ENCODE measurements around the gene PDE4A. TPM values are rescaled to one million over a fixed set of nuclear protein-coding genes. Genes with fewer than 3 reads are reported as not detected.

PDE4A gene
- total RNA-seq, 2 experiments from 2014 or later, result 5.5 TPM

Small RNA genes lying within 50 kb of the gene (microRNA-seq; reads per million reads assigned to microRNA genes)
- gene MIR1181 (ENCODE audit: borderline microRNAs expressed, borderline replicate concordance), result not detected

Other genes starting within 250 kb of the PDE4A start
- gene DNMT1, start 225.6 kb upstream of the PDE4A start, total RNA-seq, result 100 to 1,000 TPM; 365 to 371 TPM
- gene S1PR2, start 189.2 kb upstream of the PDE4A start, total RNA-seq, result 1 to 10 TPM; 3.4 TPM
- gene MRPL4, start 168.3 kb upstream of the PDE4A start, total RNA-seq, result 100 to 1,000 TPM; 115 to 116 TPM
- gene ICAM1, start 149.4 kb upstream of the PDE4A start, total RNA-seq, result 10 to 100 TPM; 11.5 to 12.0 TPM
- gene ICAM4, start 133.6 kb upstream of the PDE4A start, total RNA-seq, result not detected
- gene ICAM5, start 130.6 kb upstream of the PDE4A start, total RNA-seq, result under 1 TPM; 0.72 to 0.81 TPM
- gene ZGLP1, start 110.7 kb upstream of the PDE4A start, total RNA-seq, result 1 to 10 TPM in 1 of 2 experiments, under 1 TPM in 1; 0.86 to 1.1 TPM
- gene FDX2, start 104.5 kb upstream of the PDE4A start, total RNA-seq, result 1 to 10 TPM; 9.5 to 9.7 TPM
- 10 to 100 TPM; 63.0 to 69.0 TPM for gene RAVER1, start 87.0 kb upstream of the PDE4A start, total RNA-seq
- 100 to 1,000 TPM; 109 to 114 TPM for gene ICAM3, start 80.9 kb upstream of the PDE4A start, total RNA-seq
- gene TYK2, start 40.0 kb upstream of the PDE4A start, total RNA-seq, result 100 to 1,000 TPM; 175 to 190 TPM
- gene CDC37, start 17.0 kb upstream of the PDE4A start, total RNA-seq, result 100 to 1,000 TPM; 158 to 164 TPM
- gene KEAP1, start 82.8 kb downstream of the PDE4A start, total RNA-seq, result 10 to 100 TPM; 60.0 to 63.8 TPM
- gene S1PR5, start 96.9 kb downstream of the PDE4A start, total RNA-seq, result not detected
- 10 to 100 TPM; 21.6 to 22.5 TPM for gene ATG4D, start 123.4 kb downstream of the PDE4A start, total RNA-seq
- 10 to 100 TPM; 50.2 to 51.7 TPM for gene KRI1, start 145.5 kb downstream of the PDE4A start, total RNA-seq
- gene CDKN2D, start 148.4 kb downstream of the PDE4A start, total RNA-seq, result 10 to 100 TPM; 69.2 to 75.2 TPM
- not detected for gene AP1M2, start 166.8 kb downstream of the PDE4A start, total RNA-seq
- 10 to 100 TPM; 81.5 to 83.2 TPM for gene SLC44A2, start 205.0 kb downstream of the PDE4A start, total RNA-seq
- 100 to 1,000 TPM; 399 to 408 TPM for gene ILF3, start 233.8 kb downstream of the PDE4A start, total RNA-seq